NCI-H146 treated with DMSO at 0.1 percent for 48 hours (cell line): ENCODE results near the gene PGAP2.
A peak's percentile ranks its signal among the peaks of the same experiment; 100 is the strongest.
"Not testable (repeated sequence)": the region's sequence is repeated elsewhere in the genome, so short reads cannot be mapped to it uniquely, and the experiment has no call there.

Source experiments
- DNase-seq: peaks from one replicate; lab custom pipeline; 2025; ENCODE audit not compliant: unreplicated experiment; lab: John Stamatoyannopoulos, UW

PGAP2 gene

GRCh38 chr11:3803726-3804495 lies 4.4 kb upstream of the PGAP2 start:
- DNase-seq: no peak

- peak; percentile 10 for DNase-seq
Measured at GRCh38 chr11:3808861-3809623, 682 bp downstream of the PGAP2 start.

- DNase-seq: no peak
Measured at GRCh38 chr11:3809624-3809928, 1.2 kb downstream of the PGAP2 start.

- DNase-seq: no peak
Measured at GRCh38 chr11:3810446-3810845, 2.1 kb downstream of the PGAP2 start.

- DNase-seq: no peak
Measured at GRCh38 chr11:3810951-3811350, 2.6 kb downstream of the PGAP2 start.

- DNase-seq: not testable (repeated sequence)
Measured at GRCh38 chr11:3814832-3815231, 6.5 kb downstream of the PGAP2 start.

- no peak for DNase-seq
Measured at GRCh38 chr11:3815845-3816244, 7.5 kb downstream of the PGAP2 start.

GRCh38 chr11:3816673-3817072 lies 8.3 kb downstream of the PGAP2 start:
- DNase-seq: no peak

- no peak for DNase-seq
Measured at GRCh38 chr11:3817181-3817800, 8.9 kb downstream of the PGAP2 start.

GRCh38 chr11:3820971-3821370 lies 12.6 kb downstream of the PGAP2 start:
- no peak for DNase-seq

GRCh38 chr11:3822312-3822711 lies 14.0 kb downstream of the PGAP2 start:
- DNase-seq: no peak

GRCh38 chr11:3823303-3823702 lies 14.9 kb downstream of the PGAP2 start:
- no peak for DNase-seq

GRCh38 chr11:3823762-3824506 lies 15.6 kb downstream of the PGAP2 start:
- no peak for DNase-seq

- no peak for DNase-seq
Measured at GRCh38 chr11:3824714-3825472, 16.5 kb downstream of the PGAP2 start.

- DNase-seq: no peak
Measured at GRCh38 chr11:3825473-3826154, 17.3 kb downstream of the PGAP2 start.

- no peak for DNase-seq
Measured at GRCh38 chr11:3826721-3827120, 18.4 kb downstream of the PGAP2 start.

- DNase-seq: no peak
Measured at GRCh38 chr11:3827434-3828186, 19.2 kb downstream of the PGAP2 start.

- no peak for DNase-seq
Measured at GRCh38 chr11:3830088-3830487, 21.7 kb downstream of the PGAP2 start.

GRCh38 chr11:3830730-3831129 lies 22.4 kb downstream of the PGAP2 start:
- DNase-seq: no peak
